NCI-H460 (cell line): ENCODE measurements around the gene MDC1. TPM values are rescaled to one million over a fixed set of nuclear protein-coding genes. Genes with fewer than 3 reads are reported as not detected.
A peak's percentile ranks its signal among the peaks of the same experiment; 100 is the strongest.
"Not testable (repeated sequence)": the region's sequence is repeated elsewhere in the genome, so short reads cannot be mapped to it uniquely, and the experiment has no call there.

Experiments
- DNase-seq: peaks from one replicate; pipeline ENCODE4 v3.0.0-alpha.2; 2016; ENCODE audit warnings: low read depth; ENCODE audit errors: extremely low read depth
- total RNA-seq: library from RNA; depleted of rRNA; stranded (reverse); fragments of >200 nt; shearing (Covaris generic); gene quantifications from 2 replicates; pipeline ENCODE4 v1.2.3, GENCODE V29; 2014

The MDC1 gene
- total RNA-seq, 1 experiment from 2014 or later: 8.4 TPM

DNA sequence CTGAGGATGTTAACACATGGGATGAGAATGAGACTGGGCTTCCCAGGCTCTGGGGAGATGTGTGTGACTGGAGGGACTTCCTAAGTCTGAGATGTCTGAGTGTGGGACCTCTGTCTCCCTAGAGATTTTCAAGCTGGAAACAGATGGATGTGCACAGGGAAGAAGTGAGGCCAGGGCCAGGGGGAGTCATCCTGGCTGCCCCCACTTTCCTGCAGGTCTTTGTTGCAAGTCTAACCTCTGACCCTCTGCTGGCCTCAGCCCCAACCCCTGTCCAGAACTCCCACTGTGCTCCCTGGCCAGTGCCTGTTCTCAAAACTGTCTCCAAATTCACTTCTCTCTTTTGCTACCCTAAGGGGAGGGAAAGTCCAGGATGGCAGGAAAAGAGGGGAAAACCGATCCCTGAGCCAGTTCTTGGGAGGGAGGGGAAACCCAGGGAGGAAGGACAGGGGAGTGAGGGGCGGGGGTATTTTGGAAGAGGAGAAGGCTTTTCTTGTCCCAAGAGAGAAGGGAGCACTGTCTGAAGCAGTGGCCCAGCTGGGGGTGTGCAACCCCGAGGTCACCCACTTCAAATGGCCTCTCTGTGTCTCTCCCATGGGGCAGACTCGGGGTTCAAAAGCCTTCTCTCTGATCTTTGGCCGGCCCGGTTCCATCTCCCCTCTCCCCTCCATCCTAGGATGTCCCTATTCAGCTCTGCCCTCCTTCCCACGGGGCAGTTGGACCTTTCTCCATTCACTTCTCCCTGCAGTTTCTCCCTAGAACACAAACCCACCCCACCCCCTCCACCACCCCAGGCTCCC, 33.7 kb downstream of the MDC1 start:
- no peak for DNase-seq

DNA sequence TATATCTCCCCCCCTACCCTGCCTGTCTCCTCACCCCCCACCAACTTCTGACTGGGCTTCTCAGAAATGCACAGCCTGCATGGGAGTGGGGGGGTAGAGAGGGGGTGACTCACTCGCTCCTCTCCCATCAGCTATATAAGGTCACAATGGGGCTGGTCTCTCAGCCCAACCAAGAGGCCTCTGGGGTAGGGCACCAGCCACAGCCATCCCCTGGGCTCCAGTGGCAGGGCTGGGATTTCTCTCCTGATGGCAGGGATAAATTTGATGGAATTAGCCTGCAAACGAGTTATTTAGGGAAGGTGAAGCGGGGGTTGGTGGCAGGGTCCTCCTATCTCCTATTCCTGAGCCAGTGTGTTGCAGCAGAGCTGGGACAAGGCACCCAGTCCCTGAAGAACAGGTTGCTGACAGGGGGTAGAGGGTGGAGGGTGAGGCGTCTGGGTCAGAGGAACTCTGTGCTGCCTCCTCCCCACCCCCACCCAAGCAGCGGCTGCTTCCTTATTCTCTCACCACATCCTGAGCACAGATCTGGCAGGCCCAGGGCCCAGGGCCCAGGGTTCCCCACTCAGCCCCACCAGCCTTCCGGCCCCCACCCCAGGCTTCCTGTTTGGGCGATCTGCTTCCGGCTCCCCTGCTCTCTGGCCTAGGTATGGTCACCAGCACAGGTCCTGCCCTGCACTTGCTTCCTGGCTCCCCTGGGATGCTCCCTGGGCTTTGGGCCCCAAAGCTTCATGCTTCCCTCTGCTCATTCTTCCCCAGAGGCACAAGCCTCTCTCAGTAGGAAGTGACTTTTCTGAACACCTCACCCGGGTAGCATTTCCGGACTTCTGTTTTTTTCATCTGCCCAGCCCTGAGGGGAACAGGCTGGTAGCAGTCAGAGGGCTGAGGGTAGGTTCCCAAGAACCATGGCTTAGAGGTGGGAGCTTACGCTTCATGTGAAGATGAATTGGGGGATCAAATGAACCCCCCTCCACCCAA, 34.7 kb downstream of the MDC1 start:
- DNase-seq: no peak

DNA sequence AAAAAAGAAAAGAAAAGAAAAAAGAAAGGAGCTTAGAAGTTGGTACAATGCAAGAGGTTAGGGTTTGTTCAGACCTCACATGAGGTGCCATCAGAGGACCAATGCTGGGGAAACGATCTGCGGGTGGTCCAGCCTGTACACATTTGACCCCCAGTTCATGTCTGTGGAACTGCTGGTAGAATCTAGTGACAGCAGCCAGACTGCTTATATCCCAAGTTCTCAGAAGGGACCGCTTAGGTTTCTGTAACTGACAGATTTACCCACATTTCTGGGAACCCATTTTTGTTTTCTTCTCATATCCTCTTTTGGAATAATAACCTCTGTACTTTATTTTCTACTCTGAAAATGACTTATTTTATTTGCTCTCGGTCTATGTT, 35.3 kb downstream of the MDC1 start:
- DNase-seq: no peak

DNA sequence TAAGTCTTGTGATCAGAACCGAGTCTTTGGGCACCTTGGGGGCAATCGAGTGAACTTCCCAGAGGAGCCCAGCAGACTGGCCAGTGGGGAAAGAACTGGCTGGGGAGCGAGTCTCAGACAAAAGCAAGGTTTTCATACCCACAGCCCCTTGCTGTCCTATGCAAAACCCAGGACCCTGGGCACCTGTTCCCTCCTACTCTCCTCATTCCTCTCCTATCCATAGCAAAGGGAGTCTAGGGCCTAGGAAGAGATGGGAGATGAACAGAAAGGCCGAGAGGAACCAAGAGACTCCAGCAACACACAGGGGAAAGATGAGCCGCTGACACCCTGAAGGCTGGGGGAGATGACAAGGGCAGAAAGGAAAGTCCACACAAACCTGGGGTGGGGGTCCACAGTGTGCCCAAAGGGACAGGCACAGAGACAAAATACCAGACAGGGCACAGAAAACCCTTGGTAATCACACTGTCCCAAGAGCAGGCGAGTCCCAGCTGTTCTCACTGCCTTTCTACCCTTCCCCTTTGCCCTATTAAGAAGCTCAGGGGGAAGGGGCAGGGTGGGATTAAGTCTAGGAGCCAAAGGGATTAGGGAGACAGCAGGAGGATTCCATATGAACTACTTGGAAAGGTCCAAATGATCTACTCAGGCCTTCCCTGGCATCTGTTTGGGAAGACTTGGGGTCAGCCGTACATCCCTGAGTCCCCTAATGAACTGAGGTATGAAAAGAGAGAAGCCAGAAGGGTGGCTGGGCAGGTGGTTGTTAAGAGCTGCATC, 37.1 kb downstream of the MDC1 start:
- no peak for DNase-seq

DNA sequence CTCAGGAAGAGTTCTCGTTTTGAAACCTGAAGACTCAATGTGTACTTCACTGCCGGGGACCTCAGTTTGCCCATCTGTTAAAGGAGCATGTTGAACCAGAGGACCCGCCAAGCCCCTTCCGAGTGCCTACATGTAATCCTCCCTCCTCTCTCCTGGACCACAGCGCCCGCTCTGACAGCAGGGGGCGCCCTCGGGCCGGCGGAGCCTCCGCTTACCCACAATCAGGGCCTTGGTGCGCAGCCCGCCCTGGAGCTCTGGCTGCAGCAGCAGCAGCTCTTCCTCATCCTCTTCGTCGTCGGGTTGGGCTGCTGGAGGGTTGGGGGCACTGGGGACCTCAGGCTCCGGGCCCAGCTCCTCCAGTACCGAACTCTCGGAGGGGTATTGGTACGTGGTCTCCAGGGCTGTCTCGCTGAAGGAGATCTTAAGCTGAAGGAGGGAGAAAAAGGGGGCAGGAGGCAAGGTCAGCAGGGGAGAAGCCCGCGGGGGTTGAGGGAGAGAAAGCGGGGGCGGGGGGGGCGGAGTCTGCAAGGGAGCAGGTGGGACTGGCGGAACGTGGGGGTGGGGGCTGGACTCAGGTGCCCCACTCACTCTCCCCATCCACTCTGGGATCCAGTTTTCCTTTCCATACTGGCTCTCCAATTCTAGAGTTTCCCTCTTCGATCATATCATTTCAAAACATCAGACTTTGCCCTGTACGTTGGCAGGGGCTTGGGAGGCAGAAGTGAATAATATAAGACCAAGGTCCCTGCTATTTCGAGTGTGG, 37.9 kb downstream of the MDC1 start:
- DNase-seq: peak; percentile 65

DNA sequence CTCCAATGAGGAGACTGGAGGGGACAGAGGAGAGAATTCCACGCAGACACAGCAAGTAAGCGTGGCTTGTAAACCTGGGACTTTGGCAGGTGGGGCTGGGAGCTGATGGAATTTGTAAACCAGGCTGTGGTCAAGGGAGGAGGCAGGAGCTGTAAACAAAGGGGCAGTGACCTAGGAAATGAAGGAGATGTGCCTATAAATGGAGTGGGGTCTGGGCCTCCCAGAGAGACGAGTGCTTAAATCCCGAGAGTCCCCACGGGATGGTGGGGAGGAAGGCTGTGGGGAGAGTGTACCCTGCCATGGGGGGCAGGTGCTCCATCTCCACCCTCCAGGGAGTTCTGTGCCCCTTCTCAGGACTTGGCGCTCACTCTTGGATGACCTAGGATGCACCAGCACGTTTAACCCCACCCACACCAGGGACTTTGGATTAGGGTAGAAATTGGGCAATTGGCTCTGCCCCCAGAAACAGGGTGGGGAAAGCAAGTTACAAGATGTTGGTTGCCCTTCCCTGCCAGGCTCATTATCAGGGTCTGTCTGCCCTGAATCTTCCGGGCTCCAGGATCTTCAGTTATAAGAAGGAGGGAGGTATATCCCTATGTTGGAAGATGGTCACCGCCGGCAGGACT, 40.3 kb downstream of the MDC1 start:
- no peak for DNase-seq

DNA sequence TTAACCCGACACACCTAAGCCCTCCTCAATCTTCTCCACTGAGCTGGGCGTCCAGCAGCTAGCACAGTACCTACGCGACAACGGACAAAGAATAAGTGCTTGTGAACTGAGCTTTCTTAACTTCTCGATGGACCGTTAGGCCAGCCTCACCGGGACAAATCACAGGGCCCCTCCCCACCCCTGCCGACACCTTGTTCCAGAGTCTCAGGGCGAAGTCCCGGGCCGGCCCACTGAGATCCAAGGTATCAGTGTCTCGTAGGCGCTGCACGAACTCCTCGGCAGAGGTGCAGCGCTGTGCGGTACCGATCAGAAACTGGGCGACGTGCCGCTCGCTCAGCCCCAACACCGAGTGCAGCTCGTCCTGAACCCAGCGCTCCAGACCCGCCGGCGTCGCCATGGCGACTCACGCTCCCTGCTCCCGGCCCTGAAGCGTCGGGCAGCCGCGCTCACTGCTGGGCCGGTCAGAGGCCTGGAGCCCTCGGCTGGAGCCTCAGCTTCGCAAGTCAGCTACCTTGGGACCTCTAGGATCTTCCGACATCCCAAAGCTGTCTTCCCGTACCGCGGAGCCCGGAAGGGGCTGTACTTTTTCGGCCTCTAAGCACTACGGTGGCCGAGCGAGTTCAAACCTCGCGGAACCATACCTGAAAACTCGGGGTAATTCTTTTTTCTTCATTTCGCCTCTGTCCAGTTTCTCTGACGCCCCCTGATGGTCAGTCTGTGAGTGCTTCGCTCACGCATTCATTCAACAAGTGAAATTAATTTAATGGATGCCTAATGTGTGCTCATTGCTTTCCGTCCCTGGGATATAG, 44.4 kb downstream of the MDC1 start, which contains the start of gene DHX16:
Gene DHX16, minus strand, starts transcription at position 562 of the 809 bp plus-strand sequence. Its CDS starts 165 bp downstream, at position 397.
- DNase-seq: peak; percentile 94

DNA sequence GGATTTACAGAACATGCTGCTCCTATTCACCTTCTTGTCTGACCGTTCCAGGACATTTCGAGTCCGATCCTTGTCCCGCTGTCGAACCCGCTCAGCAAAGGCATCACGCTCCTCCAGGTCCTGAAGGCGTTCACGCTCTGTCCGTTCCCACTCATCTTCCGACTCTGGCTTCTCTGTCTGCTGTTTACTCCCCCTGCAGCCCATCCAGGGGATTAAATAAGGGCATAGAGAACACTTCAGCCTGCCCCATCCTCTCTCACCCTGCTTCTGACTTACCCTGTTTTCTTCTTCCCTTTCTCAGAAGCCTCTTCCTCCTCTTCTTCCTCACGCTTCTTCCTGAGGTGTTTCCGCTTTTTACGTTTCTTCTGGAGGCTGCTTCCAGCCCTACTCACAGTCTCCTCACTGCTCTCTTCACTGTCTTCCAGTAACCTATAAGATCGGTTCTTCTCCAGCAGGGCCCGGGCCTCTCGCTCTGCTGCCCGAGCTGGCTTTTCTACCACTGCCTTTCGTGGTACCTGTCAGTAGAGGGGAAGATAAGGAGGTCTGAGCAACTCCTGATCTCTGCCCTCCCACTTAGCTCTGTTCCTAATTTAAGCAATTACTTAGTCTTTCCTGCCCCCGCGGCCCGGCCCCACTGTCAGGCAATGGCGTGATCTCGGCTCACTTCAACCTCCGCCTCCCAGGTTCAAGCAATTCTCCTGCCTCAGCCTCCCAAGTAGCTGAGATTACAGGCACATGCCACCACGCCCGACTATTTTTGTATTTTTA, 46.1 kb downstream of the MDC1 start:
- DNase-seq: no peak

DNA sequence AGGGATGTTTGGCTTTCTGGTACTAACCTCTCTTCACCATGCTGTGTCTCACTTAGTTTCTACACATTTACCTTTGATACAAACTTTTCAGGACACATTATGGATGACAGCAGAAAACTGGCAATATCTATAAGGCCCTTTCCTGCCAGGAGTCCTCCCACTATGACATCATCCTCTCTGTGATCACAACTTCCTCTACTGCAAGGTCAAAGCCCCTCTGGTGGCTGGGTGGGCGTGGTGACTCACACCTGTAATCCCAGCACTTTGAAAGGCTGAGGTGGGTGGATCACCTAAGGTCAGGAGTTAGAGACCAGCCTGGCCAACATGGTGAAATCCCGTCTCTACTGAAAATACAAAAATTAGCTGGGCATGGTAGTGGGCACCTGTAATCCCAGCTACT, 50.8 kb downstream of the MDC1 start:
- DNase-seq: not testable (repeated sequence)

DNA sequence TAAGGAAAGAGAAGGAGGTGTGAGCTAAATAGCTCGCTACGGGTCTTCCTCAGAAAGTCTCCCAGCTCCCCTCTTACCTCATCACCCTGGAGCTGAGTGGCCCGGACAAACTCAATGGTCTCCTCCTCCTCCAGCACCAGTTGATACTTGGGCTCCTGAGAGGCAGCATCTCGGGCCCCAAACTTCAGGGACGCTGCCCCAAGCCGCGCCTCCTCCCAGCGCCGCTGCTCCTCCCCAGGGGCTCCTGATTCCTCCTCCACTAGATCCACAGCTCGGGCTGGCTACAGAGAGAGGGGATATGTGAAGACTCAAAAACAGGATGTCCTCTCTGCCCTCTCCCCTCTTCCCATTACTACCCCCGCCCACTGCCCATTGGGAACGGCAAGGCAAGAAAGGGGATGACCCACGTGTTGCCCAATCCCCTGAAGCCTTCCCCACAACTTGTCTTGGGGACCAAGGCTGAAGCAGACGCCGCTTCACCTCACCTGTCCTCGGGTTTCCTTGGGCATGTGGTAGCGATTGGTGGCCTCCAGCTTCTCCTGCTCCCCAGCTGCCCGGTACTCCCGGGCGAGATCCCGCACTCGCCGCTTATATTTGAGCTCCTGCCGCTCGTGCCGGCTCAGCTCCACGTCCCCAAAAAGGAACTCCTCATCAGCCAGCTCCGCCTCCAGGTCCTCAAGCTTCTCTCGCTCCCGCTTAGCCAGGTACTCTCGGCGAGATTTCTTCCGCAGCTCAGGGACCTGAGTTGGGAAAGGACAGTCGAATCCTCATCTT, 51.9 kb downstream of the MDC1 start:
- no peak for DNase-seq

DNA sequence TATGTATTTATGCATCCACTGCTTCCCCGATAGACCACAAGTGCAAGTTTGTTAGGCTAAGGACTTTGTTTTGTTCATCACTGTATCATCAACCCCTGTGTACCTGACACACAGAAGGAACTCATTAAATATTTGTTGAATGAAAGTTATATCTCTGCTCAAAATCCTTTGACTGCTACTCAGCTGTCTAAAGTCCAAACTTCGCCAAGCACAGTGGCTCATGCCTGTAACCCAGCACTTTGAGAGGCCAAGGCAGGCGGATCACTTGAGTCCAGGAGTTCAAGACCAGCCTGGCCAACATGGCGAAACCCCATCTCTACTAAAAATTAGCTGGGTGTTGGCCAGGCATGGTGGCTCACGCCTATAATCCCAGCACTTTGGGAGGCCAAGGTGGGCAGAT, 59.2 kb downstream of the MDC1 start:
- not testable (repeated sequence) for DNase-seq

DNA sequence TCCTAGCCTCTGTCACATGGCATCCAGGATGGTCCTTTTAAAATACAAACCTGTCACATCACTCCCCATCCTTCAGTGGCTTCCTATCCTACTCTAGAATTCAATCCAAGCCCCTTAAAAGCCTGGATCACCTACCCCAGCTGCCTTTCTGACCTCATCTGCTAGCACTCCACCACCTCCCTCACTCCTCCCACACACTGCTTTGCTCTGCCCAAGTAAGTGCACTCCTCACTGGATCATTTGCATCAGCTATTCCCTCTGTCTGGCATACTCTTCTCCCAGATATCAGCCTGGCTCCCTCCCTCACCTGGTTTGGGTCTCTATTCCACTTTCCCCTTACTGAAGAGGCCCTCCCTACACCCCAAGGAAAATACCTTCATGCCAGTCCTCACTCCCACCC, 59.6 kb downstream of the MDC1 start:
- DNase-seq: no peak

DNA sequence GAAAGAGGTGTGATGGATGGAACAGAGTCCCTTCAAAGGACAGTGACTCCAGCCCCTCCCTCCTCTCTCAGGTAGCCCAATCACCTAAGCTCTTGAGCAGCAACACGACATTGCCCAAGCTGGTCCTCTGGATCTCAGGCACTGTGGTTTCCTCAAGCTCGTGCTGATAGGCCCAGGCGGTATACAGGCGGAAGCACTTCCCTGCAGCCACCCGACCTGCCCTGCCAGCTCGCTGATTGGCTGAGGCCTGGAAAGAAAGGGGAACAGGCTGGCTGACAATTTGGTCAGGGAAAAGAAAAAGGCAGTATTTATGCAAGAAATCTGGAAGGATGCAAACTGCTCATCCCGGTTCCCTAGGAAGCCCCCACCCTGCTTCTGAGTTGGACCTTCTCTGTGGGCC, 60.6 kb downstream of the MDC1 start:
- no peak for DNase-seq

DNA sequence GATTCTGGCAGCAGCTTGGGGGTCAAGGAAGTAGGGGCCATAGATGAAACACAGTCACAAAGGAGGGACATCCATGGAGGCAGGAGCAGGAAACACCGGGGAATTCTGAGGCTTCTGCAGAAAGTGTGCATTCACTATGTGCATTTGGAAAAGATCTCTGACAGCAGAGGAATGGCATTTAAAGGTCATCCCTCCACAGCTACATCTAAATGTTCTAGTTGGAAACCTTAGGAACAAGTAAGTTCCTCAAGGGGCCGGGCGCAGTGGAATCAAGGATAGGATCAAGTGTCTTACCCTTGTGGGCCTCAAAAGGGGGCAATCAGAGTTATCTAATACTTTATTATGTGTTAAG, 61.4 kb downstream of the MDC1 start:
- DNase-seq: no peak

DNA sequence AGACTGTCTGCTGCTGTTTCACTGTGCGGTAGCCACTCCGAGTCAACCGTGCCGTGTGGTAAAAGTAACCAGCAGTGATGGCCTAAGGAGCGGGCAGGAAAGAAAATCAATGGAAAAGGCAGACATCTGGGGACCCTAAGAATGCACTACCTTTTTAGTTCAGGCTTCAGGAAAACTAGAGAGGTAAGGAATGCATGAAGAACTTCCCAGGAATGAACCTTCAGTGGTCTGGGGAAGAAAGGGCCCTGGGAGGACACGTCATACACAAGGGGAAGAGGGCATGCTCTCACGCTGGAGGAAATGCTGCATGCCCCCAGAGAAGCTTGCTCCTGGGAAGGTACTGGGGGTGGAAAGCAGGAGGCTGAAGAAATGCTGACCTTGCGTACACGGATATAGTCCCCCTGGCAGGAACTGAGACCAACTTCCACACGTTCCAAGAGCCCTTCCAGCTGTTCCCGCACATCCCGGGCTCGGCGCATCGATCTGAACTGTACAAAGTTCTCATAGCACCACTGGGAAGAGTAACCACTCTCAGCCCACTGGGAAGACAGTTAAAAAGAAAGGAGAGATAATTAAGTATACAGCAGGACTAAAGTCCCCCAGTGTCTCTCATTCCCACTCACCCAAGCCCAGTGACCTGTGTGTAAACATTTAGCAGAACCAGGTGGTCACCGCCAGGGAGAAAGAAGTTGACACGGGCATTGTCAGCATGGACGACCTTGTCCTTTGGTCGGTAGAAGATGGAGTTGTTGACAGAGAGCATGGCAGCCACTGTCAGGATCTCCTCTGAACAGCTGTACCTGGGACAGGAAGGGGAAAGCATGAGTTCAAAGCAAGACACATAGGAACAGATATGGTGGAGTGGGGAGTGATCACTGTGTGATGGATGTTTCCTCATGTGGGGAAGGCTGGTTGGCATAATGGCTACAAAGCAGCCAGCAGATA, 62.0 kb downstream of the MDC1 start:
- no peak for DNase-seq

DNA sequence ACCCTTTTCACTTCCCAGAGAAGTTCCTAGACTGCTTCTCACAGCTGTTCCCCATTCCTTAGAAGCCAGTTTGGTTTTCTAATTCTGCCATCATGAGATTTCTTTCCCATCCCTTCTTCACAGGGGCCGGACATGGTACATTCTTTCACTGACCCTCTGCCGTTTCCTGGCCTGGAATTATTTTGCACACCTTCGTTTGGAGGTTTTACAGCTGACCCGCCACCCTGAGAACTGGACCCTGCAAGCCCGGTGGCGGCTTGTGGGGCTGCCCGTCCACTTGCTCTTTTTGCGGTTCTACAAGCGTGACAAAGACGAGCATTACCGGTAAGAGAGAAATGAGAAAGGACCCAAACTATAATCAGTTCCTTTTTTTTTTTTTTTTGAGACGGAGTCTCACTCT, 65.9 kb downstream of the MDC1 start:
- DNase-seq: no peak
